ACHN (cell line): ENCODE data around the gene TRIM38.

Experiments used
- DNase-seq: peaks from one replicate; pipeline ENCODE4 v3.0.0-alpha.2; 2015
- in situ Hi-C: cut with HindIII; loops from 2 replicates; pipeline ENCODE4 v1.10.0; 2017; ENCODE audit warnings: low sequenced_read_pairs, low pct_ligation_motif_present, low pct_unique_long_range_greater_than_20kb

TRIM38 gene

DNA sequence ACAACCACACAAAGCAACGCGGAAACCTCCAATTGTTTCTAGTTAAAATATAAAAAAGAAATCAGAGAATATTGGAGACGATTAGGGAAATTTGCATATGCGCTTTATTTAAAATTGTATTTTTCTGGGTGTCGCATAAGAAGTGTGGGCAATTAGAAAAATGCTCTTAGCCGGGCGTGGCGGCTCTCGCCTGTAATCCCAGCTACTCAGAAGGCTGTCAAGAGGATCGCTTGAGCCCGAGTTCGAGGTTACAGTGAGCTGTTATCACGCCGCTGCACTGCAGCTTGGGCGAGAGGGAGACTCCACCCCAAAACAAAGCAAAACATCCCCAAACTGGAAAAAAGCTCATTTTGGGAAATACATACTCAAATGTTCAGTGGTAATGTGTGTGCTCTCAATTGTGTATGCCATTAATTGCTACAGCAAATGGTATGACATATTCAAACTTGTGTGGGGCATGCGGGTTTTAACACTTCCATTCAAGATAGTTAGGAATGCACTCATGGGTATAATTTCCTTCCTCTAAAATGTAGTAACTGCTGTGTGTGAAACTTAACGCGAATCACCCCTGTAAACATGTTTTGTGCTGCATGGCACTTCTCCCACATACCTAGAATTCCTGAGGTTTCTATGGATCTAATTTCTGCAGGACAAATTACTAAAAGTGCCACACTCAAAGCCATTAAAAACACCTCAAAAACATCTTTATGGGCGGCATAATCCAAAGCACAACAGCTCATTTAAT, 69.9 kb downstream of the TRIM38 start:
- in situ Hi-C loops = no loop called here

GRCh38 chr6:26033085-26033940, 70.7 kb downstream of the TRIM38 start:
- DNase-seq = peak; percentile 95
- in situ Hi-C loops = no loop called here

More for the DNA sequence above, 69.9 kb downstream of the TRIM38 start:
- DNase-seq = peak; percentile 65

DNA sequence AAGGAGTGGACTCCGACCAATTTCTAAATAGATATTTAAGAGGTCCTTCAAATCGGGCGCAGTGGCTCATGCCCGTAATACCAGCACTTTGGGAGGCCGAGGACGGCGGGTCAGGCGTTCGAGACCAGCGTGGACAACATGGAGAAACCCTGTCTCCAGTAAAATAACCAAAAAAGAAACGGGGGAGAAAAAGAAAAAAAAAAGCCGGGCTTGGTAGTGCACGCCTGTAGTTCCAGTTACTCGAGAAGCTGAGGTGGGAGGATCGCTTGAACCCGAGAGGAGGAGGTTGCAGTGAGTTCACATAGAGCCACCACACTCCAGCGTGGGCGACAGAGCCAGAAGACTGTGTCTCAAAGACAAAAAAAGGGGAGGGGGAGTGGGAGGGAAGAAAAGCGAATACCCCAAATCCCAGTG, 71.3 kb downstream of the TRIM38 start:
- in situ Hi-C loops = no loop called here
- DNase-seq = no peak

DNA sequence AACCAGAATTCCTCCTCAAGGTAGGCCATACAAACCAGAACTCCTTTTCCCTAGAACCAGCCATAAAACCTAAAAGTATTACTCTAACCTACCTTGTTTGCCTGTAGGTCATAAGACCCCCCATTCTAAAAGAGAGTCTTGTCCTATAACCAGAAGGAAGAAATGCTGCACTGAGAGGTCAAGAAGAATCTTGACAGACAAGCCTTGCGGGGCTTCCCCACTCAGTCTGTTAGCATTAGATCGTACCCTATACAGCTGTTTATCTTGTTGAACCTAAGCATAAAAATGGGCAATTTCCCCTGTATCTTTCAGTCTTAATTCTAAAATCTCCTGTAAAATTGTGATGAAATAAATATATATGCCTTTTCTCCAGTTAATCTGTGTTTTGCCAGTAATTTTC, 72.3 kb downstream of the TRIM38 start:
- in situ Hi-C loops = no loop called here
- DNase-seq = no peak
